GM12878 (cell line): Measurements from ENCODE around the gene AGAP3. TPM values are rescaled to one million over a fixed set of nuclear protein-coding genes. Genes with fewer than 3 reads are reported as not detected.

Experiments
- ATAC-seq: fragments of 200-7000 bp; cut with Tn5 transposase; 3 replicates; pipeline ENCODE4 v1.9.1; 2020; ENCODE audit warnings: mild to moderate bottlenecking, moderate library complexity
- BruUV-seq: library from RNA; stranded (reverse); fragments of 400-500 nt; replicated peaks from 2 replicates; lab custom pipeline; 2021; lab: Mats Ljungman, UMichigan
- CTCF ChIA-PET: fragments of 300-600 bp; sonication (Branson Sonifier 250); formaldehyde crosslinking; extraction: SDS; loops from one replicate; lab custom pipeline; 2021; ENCODE audit warnings: inconsistent platforms; lab: Yijun Ruan, JAX
- POLR2A ChIA-PET: fragments of 350-600 bp; formaldehyde crosslinking; extraction: SDS; loops from one replicate; lab custom pipeline; 2021; ENCODE audit warnings: inconsistent platforms; lab: Charles Lee
- RAD21 ChIA-PET: fragments of 300-600 bp; sonication (Branson Sonifier 250); formaldehyde crosslinking; loops from one replicate; lab custom pipeline; 2023; ENCODE audit warnings: antibody characterized with exemption; ENCODE audit not compliant: unreplicated experiment; lab: Charles Lee
- SMC1A ChIA-PET: fragments of 300-600 bp; sonication (Branson Sonifier 250); formaldehyde crosslinking; loops from one replicate; lab custom pipeline; 2023; ENCODE audit not compliant: unreplicated experiment, uncharacterized antibody; lab: Charles Lee
- DNase-seq: peaks from one replicate; pipeline ENCODE4 v3.0.0-alpha.2; 2011; ENCODE audit warnings: low read depth, low spot score
- FAIRE-seq: peaks from 3 replicates; lab custom pipeline; 2011; peaks lifted over from hg19 to GRCh38; lab: Jason Lieb, UNC
- H2AFZ ChIP-seq: 2 replicates; pipeline ENCODE4 v1.6.0; 2011; ENCODE audit warnings: low read depth, low read length, control low read depth; ENCODE audit not compliant: control insufficient read depth
- H3K27ac ChIP-seq: 2 replicates; pipeline ENCODE4 v1.5.1; 2011; ENCODE audit warnings: control low read depth; ENCODE audit not compliant: control insufficient read depth, insufficient read depth
- H3K27me3 ChIP-seq, 2 experiments: replicated peaks in 1 of 2; 2 replicates each; pipeline versions ENCODE4 v1.6.0 to v1.6.1; 2011; ENCODE audit warnings: low read length in 1 of 2; ENCODE audit not compliant: control insufficient read depth in 2 of 2, insufficient read depth in 2 of 2
- H3K36me3 ChIP-seq, 2 experiments: 2 replicates each; pipeline ENCODE4 v1.5.1; 2011; ENCODE audit warnings: low read length in 1 of 2; ENCODE audit not compliant: control insufficient read depth in 2 of 2, insufficient read depth in 2 of 2
- H3K4me1 ChIP-seq: 2 replicates; pipeline ENCODE4 v1.6.1; 2011; ENCODE audit warnings: mild to moderate bottlenecking, low read length, moderate library complexity, mixed read lengths; ENCODE audit not compliant: control insufficient read depth, insufficient read depth
- H3K4me2 ChIP-seq: 2 replicates; pipeline ENCODE4 v1.6.0; 2011; ENCODE audit warnings: control low read depth; ENCODE audit not compliant: control insufficient read depth, insufficient read depth
- H3K4me3 ChIP-seq: fragments of 200-600 bp; sonication (generic); 2 replicates; pipeline ENCODE4 v1.5.1; 2016
- H3K79me2 ChIP-seq: 2 replicates; pipeline ENCODE4 v1.6.0; 2011; ENCODE audit warnings: low read length; ENCODE audit not compliant: control insufficient read depth, insufficient read depth
- H3K9ac ChIP-seq: 2 replicates; pipeline ENCODE4 v1.8.0; 2011; ENCODE audit warnings: low read length, control low read depth, mixed read lengths; ENCODE audit not compliant: control insufficient read depth, insufficient read depth
- H3K9me3 ChIP-seq: replicated peaks from 3 replicates; pipeline ENCODE4 v1.5.1; 2011; ENCODE audit warnings: mild to moderate bottlenecking, low read length; ENCODE audit not compliant: control insufficient read depth, insufficient read depth
- H4K20me1 ChIP-seq: 2 replicates; pipeline ENCODE4 v1.6.0; 2011; ENCODE audit not compliant: control insufficient read depth, insufficient read depth
- BCLAF1 ChIP-seq: fragments of 450-650 bp; IDR thresholded peaks from 2 replicates; pipeline ENCODE4 v1.6.1; 2017; ENCODE audit warnings: antibody characterized with exemption, mild to moderate bottlenecking, moderate library complexity
- CBX5 ChIP-seq: sonication (generic); IDR thresholded peaks from 2 replicates; pipeline ENCODE4 v1.6.1; 2016; ENCODE audit warnings: low read depth, moderate library complexity, mild to moderate bottlenecking, inconsistent platforms
- CEBPB ChIP-seq, 2 experiments: fragments of 150-350 bp in 1 of 2; IDR thresholded peaks; 2 replicates each; pipeline ENCODE4 v1.6.1; 2012 to 2014; ENCODE audit warnings: low read depth in 2 of 2, low read length in 2 of 2, borderline replicate concordance in 1 of 2, inconsistent platforms in 1 of 2
- POLR2A ChIP-seq: IDR thresholded peaks from 2 replicates; pipeline ENCODE4 v1.6.1; 2011; ENCODE audit warnings: low read depth, mild to moderate bottlenecking, low read length
- STAT1 ChIP-seq: fragments of 450-650 bp; conservative IDR thresholded peaks from 2 replicates; pipeline ENCODE4 v1.6.1; 2014; ENCODE audit warnings: antibody characterized with exemption, mild to moderate bottlenecking
- STAT3 ChIP-seq: IDR thresholded peaks from 2 replicates; pipeline ENCODE4 v1.6.1; 2011; ENCODE audit warnings: low read depth, low read length, improper control_type of control experiment
- ZBTB40 ChIP-seq: fragments of 450-650 bp; IDR thresholded peaks from 2 replicates; pipeline ENCODE4 v1.6.1; 2016; ENCODE audit warnings: mild to moderate bottlenecking, moderate library complexity, borderline replicate concordance
- ZZZ3 ChIP-seq: IDR thresholded peaks from 2 replicates; pipeline ENCODE4 v1.6.1; 2011; ENCODE audit warnings: low read depth; ENCODE audit not compliant: control insufficient read depth, insufficient read length
- WGBS: methylation state at CpG from one replicate; pipeline ENCODE4 v1.1.6; 2016; ENCODE audit warnings: low lambda C conversion rate; ENCODE audit not compliant: insufficient replicate concordance, insufficient coverage; ENCODE audit errors: missing lambda C conversion rate; 5-methylcytosine and 5-hydroxymethylcytosine counted together
- in situ Hi-C: fragments of 300-500 bp; cut with MboI; formaldehyde crosslinking; loops from 9 replicates; pipeline ENCODE4 v1.14.3; 2018; ENCODE audit warnings: mixed read lengths
- intact Hi-C: fragments of 100-400 bp; cut with micrococcal nuclease; formaldehyde crosslinking; loops from one replicate; pipeline ENCODE4 v1.14.2; 2022; ENCODE audit not compliant: unreplicated experiment
- polyA plus RNA-seq, 11 experiments: library from polyadenylated mRNA; depleted of rRNA in 4 of 11; unstranded in 6 of 11; stranded (reverse) in 5 of 11; fragments of >200 nt; fragmentation: Nextera tagmentation in 4 of 11; fragmentation: Illumina TruSeq in 1 of 11; extraction: Ambion mirVana in 4 of 11; extraction: Trizol in 1 of 11; gene quantifications; 1 replicate in 1 of 11; 2 replicates in 10 of 11; pipeline versions ENCODE4 v1.2.1 to v1.2.3, GENCODE V29; 2011 to 2016; ENCODE audit warnings: inconsistent platforms in 2 of 11, missing spikeins in 2 of 11, low read depth in 1 of 11
- total RNA-seq, 4 experiments: library from RNA; depleted of rRNA in 3 of 4; stranded (reverse); fragments of >200 nt in 3 of 4; fragmentation: Illumina TruSeq in 1 of 4; extraction: Trizol in 1 of 4; gene quantifications; 2 replicates each; pipeline versions ENCODE4 v1.2.1 to v1.2.3, GENCODE V29; 2013 to 2021

Gene AGAP3
- total and polyA plus RNA-seq, 10 of the 15 experiments (the other 5 are each of a cell fraction or from before 2014, with no cell fraction given), result 1.8 to 68.1 (median 15.7) TPM

- TF ChIP-seq BCLAF1 (no peak), STAT3 (no peak), CBX5 (no peak), POLR2A (no peak)
Measured at GRCh38 chr7:151066273-151066974, 19.9 kb upstream of the AGAP3 start (continued).

- in situ Hi-C loops, result no loop called here
- Histone ChIP-seq H3K79me2 (no peaks in the 10 kb centered on the region), H3K4me2 (no peak overlapping the region), H3K27me3 (no peaks in the 10 kb centered on the region), H3K27ac (no peak overlapping the region), H4K20me1 (no peaks in the 10 kb centered on the region), H3K4me3 (no peak overlapping the region), H3K36me3 (peaks cover 11 to 27% of the 10 kb centered on the region in 2 experiments; a peak in 3 of 4 replicates), H3K9ac (no peak overlapping the region), H2AFZ (no peak overlapping the region), H3K9me3 (no peaks in the 10 kb centered on the region), H3K4me1 (no peaks in the 10 kb centered on the region)
- CTCF ChIA-PET, result interaction anchor here (1.1 to 1.4 kb wide), 3 partner anchors 17 to 41 kb away, joined by 3 to 7 read pairs (median 4); no protein-coding TSS in a partner anchor
- no peak for FAIRE-seq
- DNase-seq, result no peak
- SMC1A ChIA-PET, result interaction anchor here (0.8 to 1.2 kb wide), 2 partner anchors 12 to 40 kb away, joined by 3 read pairs; partner anchors contain the start of gene FASTK
- TF ChIP-seq ZBTB40 (no peak), STAT1 (no peak), CEBPB (IDR thresholded peaks at IDR 0.05; ENCODE audit: borderline replicate concordance in 1 of 2, low read depth in 2 of 2, low read length in 2 of 2) (no peak), ZZZ3 (no peak)
- RAD21 ChIA-PET, result no interaction called here
- ATAC-seq, result no peak
- WGBS, result 78% methylated on average over 11 of the region's 12 CpGs
- intact Hi-C loops, result no loop called here
- POLR2A ChIA-PET, result no interaction called here
- BruUV-seq, result no TSS peak
Measured at GRCh38 chr7:151068069-151068773, 18.1 kb upstream of the AGAP3 start.
